ENCODE results near the gene CAMK4.

CAMK4 gene

GRCh38 chr5:111422747-111423720 lies 198.8 kb downstream of the CAMK4 start:
- DNase-seq (ENCODE audit: low read depth) = no peak

GRCh38 chr5:111425205-111425604 lies 201.0 kb downstream of the CAMK4 start:
- DNase-seq (ENCODE audit: low read depth) = no peak

GRCh38 chr5:111427762-111428161 lies 203.6 kb downstream of the CAMK4 start:
- no peak for DNase-seq (ENCODE audit: low read depth)

GRCh38 chr5:111432883-111433536 lies 208.8 kb downstream of the CAMK4 start:
- DNase-seq (ENCODE audit: low read depth) = no peak

- DNase-seq (ENCODE audit: low read depth) = no peak
These were observed 210.6 kb downstream of the CAMK4 start for GRCh38 chr5:111434800-111435199.

GRCh38 chr5:111439473-111440075 lies 215.4 kb downstream of the CAMK4 start:
- no peak for DNase-seq (ENCODE audit: low read depth)

- no peak for DNase-seq (ENCODE audit: low read depth)
These were observed 222.9 kb downstream of the CAMK4 start for GRCh38 chr5:111447099-111447498.

GRCh38 chr5:111447822-111448221 lies 223.6 kb downstream of the CAMK4 start:
- no peak for DNase-seq (ENCODE audit: low read depth)

GRCh38 chr5:111453295-111453694 lies 229.1 kb downstream of the CAMK4 start:
- DNase-seq (ENCODE audit: low read depth) = no peak

GRCh38 chr5:111453747-111454146 lies 229.6 kb downstream of the CAMK4 start:
- no peak for DNase-seq (ENCODE audit: low read depth)

- no peak for DNase-seq (ENCODE audit: low read depth)
These were observed 230.0 kb downstream of the CAMK4 start for GRCh38 chr5:111454198-111454622.

GRCh38 chr5:111454776-111455175 lies 230.6 kb downstream of the CAMK4 start:
- no peak for DNase-seq (ENCODE audit: low read depth)

GRCh38 chr5:111461255-111461671 lies 237.1 kb downstream of the CAMK4 start:
- DNase-seq (ENCODE audit: low read depth) = no peak

- DNase-seq (ENCODE audit: low read depth) = no peak
These were observed 237.8 kb downstream of the CAMK4 start for GRCh38 chr5:111461934-111462333.

- no peak for DNase-seq (ENCODE audit: low read depth)
These were observed 239.1 kb downstream of the CAMK4 start for GRCh38 chr5:111463311-111463710.

- no peak for DNase-seq (ENCODE audit: low read depth)
These were observed 245.2 kb downstream of the CAMK4 start for GRCh38 chr5:111469293-111469896.

- DNase-seq (ENCODE audit: low read depth) = no peak
These were observed 245.7 kb downstream of the CAMK4 start for GRCh38 chr5:111469903-111470302.

- DNase-seq (ENCODE audit: low read depth) = no peak
These were observed 247.9 kb downstream of the CAMK4 start for GRCh38 chr5:111472096-111472495.

- no peak for DNase-seq (ENCODE audit: low read depth)
These were observed 248.4 kb downstream of the CAMK4 start for GRCh38 chr5:111472579-111472978.

- DNase-seq (ENCODE audit: low read depth) = no peak
These were observed 254.1 kb downstream of the CAMK4 start for GRCh38 chr5:111478266-111478665.

- no peak for DNase-seq (ENCODE audit: low read depth)
These were observed 254.7 kb downstream of the CAMK4 start for GRCh38 chr5:111478898-111479297.

GRCh38 chr5:111480346-111480745 lies 256.2 kb downstream of the CAMK4 start:
- DNase-seq (ENCODE audit: low read depth) = no peak

Data from stimulated activated CD8-positive, alpha-beta memory T cell treated with anti-CD3 and anti-CD28 coated beads, Interleukin-15, amount 100 ng/mL, for 1 hour (primary cell).